Measurements from ENCODE around the gene BPNT1. TPM values are rescaled to one million over a fixed set of nuclear protein-coding genes. Genes with fewer than 3 reads are reported as not detected.

The BPNT1 gene
- total and polyA plus RNA-seq, 2 of the 8 experiments (the other 6 are each of a cell fraction or from before 2014, with no cell fraction given): 13.2 to 16.3 TPM

DNA sequence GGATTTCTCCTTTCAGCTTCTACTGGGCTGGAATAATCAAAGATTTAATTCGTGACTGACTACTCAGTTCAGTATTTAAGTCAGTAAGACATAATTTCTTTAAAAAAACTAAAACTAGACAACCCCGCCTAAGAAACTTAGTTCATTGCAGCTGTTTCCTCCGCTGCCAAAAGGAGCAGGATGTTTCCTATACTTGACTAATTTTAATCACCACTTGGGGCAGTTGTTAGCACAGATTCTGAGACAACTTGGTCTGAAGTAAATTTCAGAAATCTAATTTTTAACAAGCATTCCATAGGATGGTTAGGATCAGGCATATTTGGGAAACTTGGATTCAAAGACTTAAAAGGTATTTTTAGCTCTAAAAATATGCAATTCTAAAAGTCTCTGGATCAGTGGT lies 77.3 kb downstream of the BPNT1 start:
- H2AK5ac ChIP-seq (ENCODE audit: low read depth, low read length): no peak overlapping the region
- no peaks in the 10 kb centered on the region for H3K4me1 ChIP-seq (replicated peaks in 1 of 4; ENCODE audit: control insufficient read depth in 3 of 4, insufficient read depth in 4 of 4, low read length in 3 of 4)
- ChIA-PET POLR2A (ENCODE audit: partially characterized antibody) (interaction anchor here (0.9 kb wide), 1 partner anchor 100 kb away, joined by 4 read pairs; no protein-coding TSS in a partner anchor), CTCF (ENCODE audit: partially characterized antibody) (interaction anchor here (0.5 to 3.4 kb wide), 10 partner anchors 13 to 177 kb away, joined by 3 to 21 read pairs (median 3); no protein-coding TSS in a partner anchor)
- no peak overlapping the region for H4K8ac ChIP-seq (ENCODE audit: extremely low read depth, insufficient read depth, low read length)
- H3K27ac ChIP-seq (ENCODE audit: low read depth, low read length): no peak overlapping the region
- no peaks in the 10 kb centered on the region for H3K9me3 ChIP-seq (ENCODE audit: insufficient read depth in 2 of 2, low read depth in 1 of 2, low read length in 1 of 2)
- no peak overlapping the region for H3K56ac ChIP-seq (replicated peaks; ENCODE audit: insufficient read length, low read depth, low read length)
- H4K91ac ChIP-seq (replicated peaks; ENCODE audit: insufficient read length, low read length): no peak overlapping the region
- TF ChIP-seq JUND (IDR thresholded peaks at IDR 0.05; ENCODE audit: low read length) (no peak), CTCF (IDR thresholded peaks at IDR 0.05; ENCODE audit: control extremely low read depth in 1 of 3, insufficient read depth in 1 of 3, low read depth in 1 of 3, low read length in 3 of 3) (no peak), GABPA (IDR thresholded peaks at IDR 0.05; ENCODE audit: borderline replicate concordance, insufficient read depth, low read length) (no peak)
- H3K4me3 ChIP-seq (ENCODE audit: extremely low read depth in 1 of 4, insufficient read depth in 2 of 4, low read depth in 3 of 4, low read length in 4 of 4): no peak overlapping the region
- H3K23me2 ChIP-seq (ENCODE audit: low read depth, low read length): no peaks in the 10 kb centered on the region
- H3K79me1 ChIP-seq (ENCODE audit: low read depth, low read length): no peaks in the 10 kb centered on the region
- H3K14ac ChIP-seq (ENCODE audit: insufficient read length): no peak overlapping the region
- no peak overlapping the region for H2BK5ac ChIP-seq (ENCODE audit: low read depth, low read length)
- H3K4ac ChIP-seq (replicated peaks; ENCODE audit: insufficient read length, low read depth, low read length): no peak overlapping the region
- H2BK20ac ChIP-seq (ENCODE audit: low read length): no peak overlapping the region
- WGBS, 2 experiments (ENCODE audit: extremely low coverage in 1 of 2, insufficient coverage in 1 of 2, insufficient read length in 1 of 2, insufficient replicate concordance in 2 of 2, low coverage in 1 of 2, low lambda C conversion rate in 2 of 2, missing lambda C conversion rate in 1 of 2): 75% methylated on average over 3 of the region's 3 CpGs; no CpG with 5 or more reads in 1 of the 2 experiments
- no peak overlapping the region for H2AFZ ChIP-seq (ENCODE audit: low read length)
- H2BK15ac ChIP-seq (ENCODE audit: low read length): no peak overlapping the region
- no peaks in the 10 kb centered on the region for H4K20me1 ChIP-seq (replicated peaks in 1 of 2; ENCODE audit: control insufficient read depth in 1 of 2, insufficient read depth in 2 of 2, low read length in 2 of 2)
- FAIRE-seq (no peak), DNase-seq (ENCODE audit: low read depth in 1 of 2, low spot score in 2 of 2) (no peak)
- H2BK12ac ChIP-seq (ENCODE audit: low read depth, low read length): no peak overlapping the region
- H3K36me3 ChIP-seq (ENCODE audit: control insufficient read depth in 2 of 4, insufficient read depth in 4 of 4, low read length in 3 of 4): peaks cover 0 to 34% (median 15%) of the 10 kb centered on the region in 4 experiments; a peak in 5 of 8 replicates
- H2BK120ac ChIP-seq (replicated peaks; ENCODE audit: low read depth, low read length): no peak overlapping the region
- no peak overlapping the region for H3K18ac ChIP-seq (ENCODE audit: extremely low read depth, low read length)
- H3K4me2 ChIP-seq (ENCODE audit: insufficient read depth in 1 of 2, low read depth in 2 of 2, low read length in 2 of 2): no peak overlapping the region
- H3K79me2 ChIP-seq (ENCODE audit: control insufficient read depth in 1 of 2, insufficient read depth in 2 of 2, low read length in 2 of 2): no peaks in the 10 kb centered on the region
- H3K9ac ChIP-seq (replicated peaks in 1 of 4; ENCODE audit: extremely low read depth in 1 of 4, low read depth in 3 of 4, low read length in 3 of 4): no peak overlapping the region
- no peak overlapping the region for H3K23ac ChIP-seq (ENCODE audit: insufficient read length)
- no peaks in the 10 kb centered on the region for H3K27me3 ChIP-seq (replicated peaks in 1 of 4; ENCODE audit: control insufficient read depth in 3 of 4, extremely low read depth in 1 of 4, insufficient read depth in 3 of 4, low read length in 3 of 4)
- no peak overlapping the region for H4K5ac ChIP-seq (ENCODE audit: insufficient read length, low read depth, low read length)
